Measurements from ENCODE around the gene PLOD3.

PLOD3 gene

GRCh38 chr7:101167645-101168411 is 49.6 kb downstream of the PLOD3 start:
- Histone ChIP-seq H3K9me2 (replicated peaks; ENCODE audit: insufficient read depth, low read length) (no peaks in the 10 kb centered on the region), H3K4me3 (ENCODE audit: insufficient read depth, low read length, poor library complexity, severe bottlenecking) (no peak overlapping the region), H2AFZ (ENCODE audit: low read depth, low read length, severe bottlenecking) (no peak overlapping the region), H3K27ac (ENCODE audit: low read depth, low read length) (no peak overlapping the region), H3K9ac (ENCODE audit: low read length) (no peak overlapping the region), H3K36me3 (ENCODE audit: low read length) (no peaks in the 10 kb centered on the region), H3K4me2 (ENCODE audit: low read depth, low read length, poor library complexity, severe bottlenecking) (no peak overlapping the region), H3K9me3 (ENCODE audit: insufficient read depth, low read length) (no peaks in the 10 kb centered on the region), H3F3A (ENCODE audit: insufficient read depth) (no peaks in the 10 kb centered on the region), H3K79me2 (ENCODE audit: insufficient read depth, low read length) (no peaks in the 10 kb centered on the region), H4K20me1 (ENCODE audit: low read depth, low read length) (no peaks in the 10 kb centered on the region), H3K27me3 (ENCODE audit: low read length) (no peaks in the 10 kb centered on the region)
- TF ChIP-seq EZH2phosphoT487 (conservative IDR thresholded peaks at IDR 0.05; ENCODE audit: low read length) (no peak), CTCF (IDR thresholded peaks at IDR 0.05; ENCODE audit: insufficient read depth, low read length, poor library complexity, severe bottlenecking) (no peak)

- H3K4me3 ChIP-seq (ENCODE audit: insufficient read depth, low read length, poor library complexity, severe bottlenecking), result no peak overlapping the region
- H3K79me2 ChIP-seq (ENCODE audit: insufficient read depth, low read length), result no peaks in the 10 kb centered on the region
- H3K9me3 ChIP-seq (ENCODE audit: insufficient read depth, low read length), result no peaks in the 10 kb centered on the region
- TF ChIP-seq CTCF (IDR thresholded peaks at IDR 0.05; ENCODE audit: insufficient read depth, low read length, poor library complexity, severe bottlenecking), result no peak
- TF ChIP-seq EZH2phosphoT487 (conservative IDR thresholded peaks at IDR 0.05; ENCODE audit: low read length), result no peak
- H3K36me3 ChIP-seq (ENCODE audit: low read length), result no peaks in the 10 kb centered on the region
- H2AFZ ChIP-seq (ENCODE audit: low read depth, low read length, severe bottlenecking), result no peak overlapping the region
- no peak overlapping the region for H3K9ac ChIP-seq (ENCODE audit: low read length)
- H3K9me2 ChIP-seq (replicated peaks; ENCODE audit: insufficient read depth, low read length), result no peaks in the 10 kb centered on the region
- peaks cover 5% of the 10 kb centered on the region; the same call in 1 of the 2 replicates for H3F3A ChIP-seq (ENCODE audit: insufficient read depth)
- H3K27me3 ChIP-seq (ENCODE audit: low read length), result no peaks in the 10 kb centered on the region
- H3K27ac ChIP-seq (ENCODE audit: low read depth, low read length), result no peak overlapping the region
- no peaks in the 10 kb centered on the region for H4K20me1 ChIP-seq (ENCODE audit: low read depth, low read length)
- no peak overlapping the region for H3K4me2 ChIP-seq (ENCODE audit: low read depth, low read length, poor library complexity, severe bottlenecking)
Observed at GRCh38 chr7:101166909-101167644, 50.3 kb downstream of the PLOD3 start.

GRCh38 chr7:101166648-101166908 is 50.8 kb downstream of the PLOD3 start:
- Histone ChIP-seq H3K9ac (ENCODE audit: low read length) (no peak overlapping the region), H3K27me3 (ENCODE audit: low read length) (no peaks in the 10 kb centered on the region), H3K4me3 (ENCODE audit: insufficient read depth, low read length, poor library complexity, severe bottlenecking) (no peak overlapping the region), H3K27ac (ENCODE audit: low read depth, low read length) (no peak overlapping the region), H3K4me2 (ENCODE audit: low read depth, low read length, poor library complexity, severe bottlenecking) (no peak overlapping the region), H3K36me3 (ENCODE audit: low read length) (no peaks in the 10 kb centered on the region), H3K9me2 (replicated peaks; ENCODE audit: insufficient read depth, low read length) (no peaks in the 10 kb centered on the region), H4K20me1 (ENCODE audit: low read depth, low read length) (no peaks in the 10 kb centered on the region), H3K79me2 (ENCODE audit: insufficient read depth, low read length) (no peaks in the 10 kb centered on the region), H2AFZ (ENCODE audit: low read depth, low read length, severe bottlenecking) (no peak overlapping the region), H3K9me3 (ENCODE audit: insufficient read depth, low read length) (no peaks in the 10 kb centered on the region), H3F3A (ENCODE audit: insufficient read depth) (peaks cover 7% of the 10 kb centered on the region; the same call in 1 of the 2 replicates)
- TF ChIP-seq CTCF (IDR thresholded peaks at IDR 0.05; ENCODE audit: insufficient read depth, low read length, poor library complexity, severe bottlenecking) (no peak), EZH2phosphoT487 (conservative IDR thresholded peaks at IDR 0.05; ENCODE audit: low read length) (no peak)

Measured in SU-DHL-6 (cell line).